ENCODE results near the gene MRPS21.

Gene MRPS21

GRCh38 chr1:150293433-150294253 is at the start of gene MRPS21:
MRPS21 (plus strand) TSS chr1:150293861; CDS start chr1:150294367, 506 bp downstream.
- DNase-seq = peak; percentile 96

DNA sequence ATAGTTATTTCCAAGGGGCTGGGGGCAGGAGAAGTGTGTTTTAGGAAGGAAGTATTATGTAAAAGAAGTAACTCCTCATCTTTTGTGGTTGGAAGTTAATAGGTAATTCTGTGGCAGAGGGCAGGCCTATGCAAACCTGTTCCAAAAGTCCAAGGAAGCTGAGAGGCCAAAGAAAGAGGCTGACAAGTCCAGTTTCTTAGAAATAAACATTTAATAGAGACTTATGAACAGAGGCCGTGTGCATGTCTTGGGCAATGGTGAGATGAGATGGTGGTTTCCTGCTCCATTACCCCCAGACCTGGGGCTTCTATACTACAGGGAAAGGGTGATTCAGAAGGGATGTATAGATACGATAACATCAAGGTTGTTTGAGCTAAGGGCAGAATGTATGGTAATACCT is 43.7 kb upstream of the MRPS21 start:
- no peak for DNase-seq

- DNase-seq = peak; percentile 73
Measured at GRCh38 chr1:150256198-150256553, 37.5 kb upstream of the MRPS21 start.

- DNase-seq = peak; percentile 88
Measured at GRCh38 chr1:150256554-150257341, 36.9 kb upstream of the MRPS21 start.

GRCh38 chr1:150257624-150258585 is 35.8 kb upstream of the MRPS21 start, which contains the start of gene CA14:
CA14 (plus strand) TSS chr1:150257774; CDS start chr1:150258129, 355 bp downstream.
- peak; percentile 78 for DNase-seq

- DNase-seq = peak; percentile 36
Measured at GRCh38 chr1:150259217-150259616, 34.4 kb upstream of the MRPS21 start.

DNA sequence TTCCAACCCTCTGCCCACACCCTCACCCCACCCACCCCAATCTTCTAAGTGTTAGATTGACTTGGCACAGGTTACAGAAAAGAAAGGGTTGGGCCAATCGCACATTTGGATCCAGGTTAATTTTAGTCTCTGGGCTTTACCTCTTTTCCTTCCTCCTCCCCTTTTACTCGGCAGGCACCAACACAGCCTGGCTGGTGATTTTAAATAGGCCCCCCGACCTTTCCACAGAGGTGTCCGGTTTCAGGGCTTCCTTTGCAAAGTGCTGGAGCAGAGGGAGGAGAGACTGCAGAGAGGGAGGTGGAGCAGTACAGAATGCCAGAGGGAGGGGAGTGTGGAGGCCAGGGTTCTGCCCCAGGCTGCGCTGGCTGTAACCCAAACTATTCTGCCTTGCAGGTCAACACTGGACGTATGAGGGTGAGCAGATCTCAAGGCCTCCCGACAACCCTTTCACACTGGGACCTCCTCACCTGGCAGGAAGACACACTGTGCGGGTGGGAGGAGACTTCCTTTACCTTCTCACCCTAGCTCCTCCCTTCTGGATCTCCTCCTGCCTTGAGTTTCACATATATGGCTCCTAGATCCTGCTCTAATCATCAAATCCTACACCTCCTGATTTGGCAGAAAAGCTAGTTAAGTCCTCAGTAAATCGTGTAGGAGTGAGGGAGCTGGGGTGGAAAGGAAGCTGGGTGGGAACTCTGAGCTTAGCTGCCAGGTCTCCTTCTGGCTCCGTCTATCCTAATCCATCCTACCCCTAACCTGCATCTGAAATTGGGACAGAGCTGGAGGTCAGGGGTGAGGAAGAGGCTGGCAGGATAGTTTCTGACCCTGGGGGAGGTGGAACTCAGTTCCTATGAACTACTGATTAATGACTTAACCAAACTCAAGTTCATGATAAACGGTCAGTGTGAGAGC is 33.6 kb upstream of the MRPS21 start:
- DNase-seq = peak; percentile 94

DNA sequence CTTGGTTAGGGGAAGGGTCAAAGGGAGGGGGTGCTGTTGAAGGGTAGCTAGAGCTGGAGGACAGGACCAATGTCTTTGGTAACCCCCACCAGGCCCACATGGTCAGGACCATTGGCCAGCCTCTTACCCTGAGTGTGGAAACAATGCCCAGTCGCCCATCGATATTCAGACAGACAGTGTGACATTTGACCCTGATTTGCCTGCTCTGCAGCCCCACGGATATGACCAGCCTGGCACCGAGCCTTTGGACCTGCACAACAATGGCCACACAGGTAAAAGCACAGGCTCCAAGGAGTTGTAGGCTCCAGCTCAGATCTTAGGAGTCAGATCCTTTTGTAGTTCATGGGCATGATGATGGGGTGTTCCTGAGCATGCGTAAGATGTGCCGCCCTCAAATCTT is 32.3 kb upstream of the MRPS21 start:
- DNase-seq = no peak

DNA sequence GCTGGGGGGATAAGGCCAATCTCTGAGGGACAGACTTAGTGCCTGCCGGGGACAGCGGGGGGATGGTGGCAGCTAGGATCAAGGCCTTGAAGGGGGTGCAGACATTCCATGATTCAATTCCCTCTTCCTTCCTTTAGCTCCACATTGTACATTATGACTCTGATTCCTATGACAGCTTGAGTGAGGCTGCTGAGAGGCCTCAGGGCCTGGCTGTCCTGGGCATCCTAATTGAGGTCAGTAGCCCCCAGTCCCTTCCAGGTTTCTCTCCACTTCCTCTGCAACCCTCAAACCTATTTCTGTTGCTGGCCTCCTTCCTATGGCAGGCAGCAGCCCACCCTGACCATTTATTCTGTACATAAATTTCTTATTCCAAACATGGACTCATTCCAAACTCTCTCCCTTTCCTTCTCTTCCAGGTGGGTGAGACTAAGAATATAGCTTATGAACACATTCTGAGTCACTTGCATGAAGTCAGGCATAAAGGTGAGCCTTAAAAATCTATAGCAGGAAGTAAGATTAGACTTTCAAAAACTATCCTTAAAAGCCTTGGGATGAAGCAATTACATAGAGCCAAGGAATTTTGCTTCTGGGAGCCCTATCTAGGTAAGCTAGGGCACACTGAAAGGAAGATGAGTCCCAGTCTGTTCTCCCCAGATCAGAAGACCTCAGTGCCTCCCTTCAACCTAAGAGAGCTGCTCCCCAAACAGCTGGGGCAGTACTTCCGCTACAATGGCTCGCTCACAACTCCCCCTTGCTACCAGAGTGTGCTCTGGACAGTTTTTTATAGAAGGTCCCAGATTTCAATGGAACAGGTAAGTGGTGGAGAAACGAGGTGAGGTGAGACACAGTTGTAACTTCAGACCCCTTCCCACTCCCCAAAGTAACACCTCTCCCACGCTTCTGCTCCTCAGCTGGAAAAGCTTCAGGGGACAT is 31.0 kb upstream of the MRPS21 start:
- DNase-seq = no peak

GRCh38 chr1:150263549-150263948 is 30.1 kb upstream of the MRPS21 start:
- DNase-seq = no peak

DNA sequence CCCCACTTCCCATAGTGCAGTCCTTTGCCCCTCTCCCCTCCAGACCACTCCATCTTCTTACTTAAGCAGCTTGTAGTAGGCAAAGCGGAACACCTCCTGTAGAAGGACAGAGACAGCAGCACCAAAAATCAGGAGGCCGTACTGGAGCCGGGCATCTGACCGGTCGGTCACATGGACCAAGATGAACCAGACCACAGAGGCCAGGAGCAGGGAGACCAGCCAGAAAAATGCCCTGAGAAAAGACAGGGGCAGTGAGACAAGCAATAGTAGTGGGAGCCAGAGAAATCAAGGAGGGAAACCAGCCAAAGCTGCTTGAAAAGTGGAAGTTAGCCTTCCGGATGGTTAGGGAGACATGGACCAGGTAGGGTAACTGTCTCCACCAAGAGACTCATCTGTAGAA is 25.8 kb upstream of the MRPS21 start:
- no peak for DNase-seq

- DNase-seq = peak; percentile 44
Measured at GRCh38 chr1:150268340-150268704, 25.3 kb upstream of the MRPS21 start.

DNA sequence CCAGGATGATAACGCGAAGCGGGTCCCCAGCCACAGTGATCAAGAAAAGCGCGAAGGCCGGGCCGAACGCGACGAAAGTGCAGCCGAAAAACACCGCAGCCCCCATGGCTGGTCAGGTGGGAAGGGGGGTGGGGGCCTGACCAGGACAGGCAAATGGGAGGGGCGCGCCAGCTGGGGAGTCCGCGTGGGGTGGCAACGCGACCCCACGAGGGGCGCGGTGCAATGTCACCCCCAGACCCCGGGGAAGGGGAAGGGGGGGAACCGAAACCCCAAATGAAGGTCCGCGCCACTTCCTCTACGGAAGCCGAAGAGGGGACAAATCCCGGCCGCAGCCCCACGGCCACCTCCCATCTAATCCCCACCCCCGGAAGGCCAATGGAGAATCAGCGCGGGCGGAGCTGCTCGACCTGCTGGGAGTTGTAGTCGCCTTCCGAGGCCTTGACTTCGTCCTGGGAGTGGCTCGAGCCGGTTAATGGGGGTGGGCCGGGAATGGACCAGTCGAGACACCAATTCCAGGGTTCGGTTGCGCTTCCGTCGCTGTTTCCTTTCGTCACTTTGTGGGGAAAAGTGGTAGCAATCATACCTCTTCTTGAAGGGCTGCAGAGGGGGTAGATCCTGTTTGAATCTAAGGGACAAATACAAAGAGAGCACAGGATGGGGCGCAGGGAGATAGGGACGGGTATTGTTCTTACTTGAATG is 24.8 kb upstream of the MRPS21 start, which contains the start of gene APH1A:
Gene APH1A, minus strand, starts transcription at position 312 of the 699 bp plus-strand sequence. Its CDS starts 206 bp downstream, at position 106.
- peak; percentile 99 for DNase-seq

GRCh38 chr1:150269451-150269850 is 24.2 kb upstream of the MRPS21 start:
- DNase-seq = no peak

DNA sequence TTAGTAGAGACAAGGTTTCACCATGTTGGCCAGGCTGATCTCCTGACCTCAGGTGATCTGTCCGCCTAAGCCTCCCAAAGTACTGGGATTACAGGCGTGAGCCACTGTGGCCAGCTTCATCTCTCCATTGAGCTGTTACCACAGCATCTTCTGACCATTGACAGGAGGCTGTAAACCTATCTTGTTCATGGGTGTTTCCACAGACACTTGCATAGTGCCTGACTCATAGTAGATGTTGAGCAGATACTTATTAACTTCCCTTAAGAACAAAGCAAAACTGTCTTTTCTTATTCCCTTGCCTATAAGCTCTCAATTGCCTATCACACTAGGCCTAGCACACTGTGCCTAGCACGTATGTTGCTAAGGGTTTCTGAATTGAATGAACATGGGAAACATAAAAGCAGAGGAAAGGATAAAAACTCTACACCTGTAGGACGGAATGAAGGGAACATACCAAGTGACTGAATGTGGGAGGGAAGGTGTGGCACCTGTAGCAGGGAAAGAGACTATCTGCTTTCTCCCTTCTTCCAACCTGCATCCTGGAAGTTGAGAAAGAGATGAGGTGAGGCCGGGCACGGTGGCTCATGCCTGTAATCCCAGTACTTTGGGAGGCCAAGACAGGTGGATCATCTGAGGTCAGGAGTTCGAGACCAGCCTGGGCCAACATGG is 22.2 kb upstream of the MRPS21 start:
- no peak for DNase-seq

DNA sequence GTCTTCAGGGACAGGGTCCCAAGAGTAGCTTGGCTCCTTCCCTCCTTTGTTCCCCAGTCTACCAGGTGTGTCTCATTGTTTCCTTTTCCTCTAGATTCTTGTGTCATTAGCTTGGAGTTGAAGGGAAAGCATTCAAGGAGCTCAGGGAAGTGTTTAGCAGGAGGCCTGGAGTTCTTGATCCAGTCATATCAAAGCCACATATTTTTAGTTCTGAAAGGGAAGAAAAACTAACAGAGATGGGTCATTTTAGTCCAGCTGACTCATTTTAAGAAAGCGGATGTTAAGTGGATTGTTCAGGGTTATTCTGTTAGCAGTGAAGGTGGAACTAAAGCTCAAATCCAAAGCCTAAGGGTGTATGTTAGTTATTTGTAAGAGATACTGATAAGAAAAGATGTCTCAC is 20.4 kb upstream of the MRPS21 start:
- DNase-seq = no peak

GRCh38 chr1:150280138-150280707 is 13.4 kb upstream of the MRPS21 start:
- peak; percentile 25 for DNase-seq

- peak; percentile 87 for DNase-seq
Measured at GRCh38 chr1:150281221-150281757, 12.4 kb upstream of the MRPS21 start.

Data from NCI-H69 (cell line).